GM21528 (cell line): Measurements from ENCODE around the gene SAMD4B.
A peak's percentile ranks its signal among the peaks of the same experiment; 100 is the strongest.
"Not testable (repeated sequence)": the region's sequence is repeated elsewhere in the genome, so short reads cannot be mapped to it uniquely, and the experiment has no call there.

Source experiments
- ATAC-seq: cut with Tn5 transposase; IDR thresholded peaks from one replicate; pipeline ENCODE4 v1.9.1; 2021; ENCODE audit warnings: mild to moderate bottlenecking, moderate library complexity; ENCODE audit not compliant: unreplicated experiment, low FRiP score

The SAMD4B gene

DNA sequence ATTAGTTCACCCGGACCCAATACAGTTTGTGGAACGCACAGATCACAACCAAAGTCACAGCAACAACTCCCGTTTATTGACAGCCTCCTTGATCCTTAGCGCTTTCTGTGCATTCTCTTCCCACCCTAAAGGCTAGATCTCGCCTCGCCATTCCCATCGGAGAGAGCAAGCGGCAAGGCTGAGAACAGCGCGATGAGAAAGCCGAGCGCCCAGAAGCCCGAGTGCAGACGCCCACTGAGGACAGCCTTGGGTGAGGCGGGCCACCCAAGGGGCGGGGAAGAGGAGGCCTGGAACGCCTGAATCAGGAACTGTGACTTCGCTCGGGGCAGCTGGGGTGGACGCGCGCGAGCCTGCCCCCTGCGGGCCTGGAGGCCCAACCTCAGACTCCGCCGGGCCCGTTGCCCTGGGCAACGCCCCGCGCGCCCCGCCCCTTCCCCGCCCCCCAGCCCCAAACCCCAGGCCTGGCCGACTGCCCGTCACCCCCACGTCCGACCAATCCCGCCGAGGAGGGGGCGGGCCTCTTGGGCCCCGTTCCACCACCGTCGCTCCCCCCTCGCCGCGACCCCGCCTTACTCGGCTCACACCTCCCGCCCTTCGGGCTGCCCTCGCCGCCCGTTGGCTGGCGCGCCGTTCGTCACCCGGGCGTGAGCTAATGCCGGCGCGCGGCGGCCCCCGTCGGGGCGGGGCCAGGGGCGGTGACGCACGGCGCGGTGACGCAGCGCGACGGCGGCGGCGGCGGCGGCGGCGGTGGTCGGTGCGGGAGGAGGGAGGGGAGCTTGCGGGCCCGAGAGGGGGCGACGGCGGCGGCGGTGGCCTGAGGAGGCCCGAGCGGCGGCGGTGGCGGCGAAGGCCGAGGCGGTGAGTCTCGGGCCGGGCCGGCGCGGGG, at the start of gene SAMD4B:
Gene SAMD4B (plus strand): TSS at position 703 of the 886 bp plus-strand sequence. CDS start 14,473 bp downstream, outside the sequence.
- peak; percentile 84 for ATAC-seq

DNA sequence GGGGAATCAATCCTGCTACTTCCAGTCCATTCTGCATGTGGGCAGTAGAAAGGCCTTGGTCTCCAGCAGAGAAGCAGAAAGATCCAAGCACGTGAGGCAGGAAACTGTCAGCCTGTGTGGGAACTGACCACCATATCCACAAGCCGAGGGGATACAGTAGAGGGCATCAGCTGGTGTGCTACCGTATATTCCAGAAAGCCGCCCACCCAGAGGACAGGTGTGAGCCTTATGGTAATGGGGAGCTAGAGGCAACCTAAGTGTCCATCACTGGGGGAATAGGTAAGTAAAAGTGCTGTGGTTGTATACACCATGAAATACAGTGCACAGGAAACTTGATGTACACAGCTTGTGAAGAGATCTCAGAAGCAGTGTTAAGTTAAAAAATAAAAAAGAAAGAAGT, 48.8 kb upstream of the SAMD4B start:
- no peak for ATAC-seq

- no peak for ATAC-seq
Observed at GRCh38 chr19:39296055-39296645, 46.1 kb upstream of the SAMD4B start, which contains the start of gene IFNL1. Gene IFNL1 (plus strand): TSS chr19:39296407. CDS start chr19:39296422, 15 bp downstream.

- ATAC-seq, result no peak
Observed at GRCh38 chr19:39296906-39297305, 45.3 kb upstream of the SAMD4B start.

DNA sequence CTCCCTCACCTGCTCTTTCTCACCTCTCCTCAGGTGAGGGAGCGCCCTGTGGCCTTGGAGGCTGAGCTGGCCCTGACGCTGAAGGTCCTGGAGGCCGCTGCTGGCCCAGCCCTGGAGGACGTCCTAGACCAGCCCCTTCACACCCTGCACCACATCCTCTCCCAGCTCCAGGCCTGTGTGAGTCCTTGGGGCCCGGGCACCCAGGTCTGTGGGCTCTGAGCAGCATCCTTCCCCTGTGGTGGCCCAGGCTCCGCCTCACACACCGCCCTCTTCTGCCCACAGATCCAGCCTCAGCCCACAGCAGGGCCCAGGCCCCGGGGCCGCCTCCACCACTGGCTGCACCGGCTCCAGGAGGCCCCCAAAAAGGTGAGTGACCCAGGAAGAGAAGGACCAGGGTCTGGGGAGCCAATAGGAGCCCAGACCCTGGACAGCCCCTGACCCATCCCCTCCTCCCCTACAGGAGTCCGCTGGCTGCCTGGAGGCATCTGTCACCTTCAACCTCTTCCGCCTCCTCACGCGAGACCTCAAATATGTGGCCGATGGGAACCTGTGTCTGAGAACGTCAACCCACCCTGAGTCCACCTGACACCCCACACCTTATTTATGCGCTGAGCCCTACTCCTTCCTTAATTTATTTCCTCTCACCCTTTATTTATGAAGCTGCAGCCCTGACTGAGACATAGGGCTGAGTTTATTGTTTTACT, 44.1 kb upstream of the SAMD4B start:
- ATAC-seq, result no peak

- no peak for ATAC-seq
Observed at GRCh38 chr19:39299404-39299803, 42.8 kb upstream of the SAMD4B start.

DNA sequence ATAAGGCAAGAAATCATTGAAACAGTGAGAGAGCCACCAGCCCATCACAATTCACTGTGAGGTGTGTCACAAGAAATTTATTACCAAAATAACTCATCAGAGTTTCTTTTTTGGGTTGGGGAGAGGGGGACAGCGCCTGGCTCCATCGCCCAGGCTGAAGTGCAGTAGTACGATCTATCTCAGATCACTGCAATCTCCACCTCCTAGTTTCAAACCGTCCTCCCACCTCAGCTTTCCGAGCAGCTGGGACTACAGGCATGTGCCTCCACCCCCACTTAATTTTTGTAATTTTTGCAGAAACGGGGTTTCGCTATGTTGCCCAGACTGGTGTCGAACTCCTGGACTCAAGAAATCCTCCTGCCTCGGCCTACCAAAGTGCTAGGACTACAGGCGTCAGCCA, 42.4 kb upstream of the SAMD4B start:
- no peak for ATAC-seq

- ATAC-seq, result no peak
Observed at GRCh38 chr19:39301021-39301420, 41.2 kb upstream of the SAMD4B start.

- ATAC-seq, result no peak
Observed at GRCh38 chr19:39301562-39301961, 40.7 kb upstream of the SAMD4B start.

- no peak for ATAC-seq
Observed at GRCh38 chr19:39303373-39304184, 38.6 kb upstream of the SAMD4B start.

DNA sequence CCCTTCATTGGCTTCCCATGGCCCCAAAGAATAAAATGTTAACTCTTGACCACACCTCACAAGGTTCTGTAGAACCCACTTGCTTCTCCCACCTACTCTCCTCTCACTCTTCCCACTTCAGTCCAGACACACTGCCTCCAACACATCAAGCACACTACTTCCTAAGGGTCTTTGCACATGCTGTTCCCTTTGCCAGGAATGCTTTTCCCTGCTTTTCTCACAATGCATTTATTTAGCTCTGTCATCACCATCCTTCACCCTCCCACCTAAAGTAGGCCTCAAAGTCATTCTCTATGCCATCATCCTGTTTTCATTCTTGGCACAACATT, 38.1 kb upstream of the SAMD4B start:
- no peak for ATAC-seq

DNA sequence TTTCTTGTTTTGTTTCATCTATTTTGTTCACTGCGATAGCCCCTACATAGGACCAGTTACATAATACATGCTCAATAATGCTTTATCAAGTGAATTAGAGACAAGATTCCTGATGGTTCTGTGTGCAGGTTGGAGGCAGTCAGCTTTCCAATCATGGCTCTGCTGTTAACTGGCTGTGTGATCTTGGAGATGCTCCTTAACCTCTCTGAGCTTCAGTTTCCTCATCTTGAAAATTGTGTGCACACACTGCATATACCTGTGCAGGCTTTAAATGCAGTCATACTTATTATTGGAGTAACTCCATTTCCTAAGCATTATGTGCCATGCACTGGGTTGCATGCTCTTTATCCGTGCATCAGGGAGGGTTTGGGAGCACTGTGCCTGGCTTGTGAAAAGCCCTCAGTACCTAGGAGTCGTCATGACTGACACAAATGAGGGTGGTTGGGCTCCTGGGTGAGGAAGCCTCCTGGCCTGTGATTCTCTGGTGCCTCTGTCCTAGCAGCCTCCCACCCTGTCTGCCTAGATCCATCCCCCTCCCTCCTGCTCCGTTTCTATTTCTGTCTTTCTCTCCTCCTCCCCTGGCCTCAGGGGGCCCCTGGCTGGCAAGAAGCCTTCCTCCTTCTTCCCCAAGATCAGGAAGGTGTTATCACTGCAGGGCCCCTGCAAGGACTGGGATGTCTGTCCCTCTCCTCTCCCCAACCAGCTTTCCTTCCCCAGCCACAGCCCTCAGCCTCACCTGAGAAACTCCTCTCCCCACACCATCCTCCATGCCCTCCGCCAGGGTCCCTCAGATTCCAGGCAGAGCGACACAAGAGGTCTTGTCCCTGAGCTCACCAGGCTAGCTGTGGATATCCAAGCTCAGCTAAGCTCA, 37.3 kb upstream of the SAMD4B start:
- no peak for ATAC-seq

- no peak for ATAC-seq
Observed at GRCh38 chr19:39306075-39306474, 36.1 kb upstream of the SAMD4B start.

- ATAC-seq, result no peak
Observed at GRCh38 chr19:39307046-39307821, 35.0 kb upstream of the SAMD4B start.

DNA sequence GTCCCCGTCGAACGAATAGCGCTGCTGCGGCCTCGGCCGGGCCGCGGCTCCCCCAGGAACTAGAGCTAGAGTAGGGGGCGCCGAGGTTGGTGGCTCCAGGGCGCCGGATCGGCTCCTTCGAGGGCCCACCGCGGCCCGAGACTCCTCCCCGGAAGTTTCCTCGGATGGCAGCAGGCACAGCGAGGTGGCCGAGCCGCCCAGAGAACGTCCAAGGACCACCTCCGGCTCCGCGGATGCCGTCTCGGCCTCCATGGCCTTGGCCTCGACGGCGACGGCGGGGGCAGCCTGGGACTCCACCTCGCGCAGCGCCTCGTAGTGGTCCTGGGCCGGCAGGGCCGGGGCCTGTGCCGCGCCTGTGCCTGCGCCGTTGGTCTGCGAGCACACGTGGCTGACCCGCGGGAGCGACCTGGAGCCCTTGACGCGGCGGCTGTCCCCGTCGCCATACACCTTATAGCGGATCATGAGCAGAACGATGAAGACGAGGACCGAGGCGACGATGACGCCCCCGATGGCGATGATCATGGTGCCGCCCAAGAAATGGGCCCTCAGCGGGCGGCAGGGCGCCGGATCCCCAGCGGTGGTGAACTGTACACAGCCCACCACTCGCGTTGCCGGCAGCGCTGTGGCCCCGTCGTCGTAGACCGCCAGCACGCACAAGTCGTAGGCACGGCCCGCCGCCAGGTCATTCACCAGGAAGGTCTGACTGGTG, 34.2 kb upstream of the SAMD4B start:
- no peak for ATAC-seq

DNA sequence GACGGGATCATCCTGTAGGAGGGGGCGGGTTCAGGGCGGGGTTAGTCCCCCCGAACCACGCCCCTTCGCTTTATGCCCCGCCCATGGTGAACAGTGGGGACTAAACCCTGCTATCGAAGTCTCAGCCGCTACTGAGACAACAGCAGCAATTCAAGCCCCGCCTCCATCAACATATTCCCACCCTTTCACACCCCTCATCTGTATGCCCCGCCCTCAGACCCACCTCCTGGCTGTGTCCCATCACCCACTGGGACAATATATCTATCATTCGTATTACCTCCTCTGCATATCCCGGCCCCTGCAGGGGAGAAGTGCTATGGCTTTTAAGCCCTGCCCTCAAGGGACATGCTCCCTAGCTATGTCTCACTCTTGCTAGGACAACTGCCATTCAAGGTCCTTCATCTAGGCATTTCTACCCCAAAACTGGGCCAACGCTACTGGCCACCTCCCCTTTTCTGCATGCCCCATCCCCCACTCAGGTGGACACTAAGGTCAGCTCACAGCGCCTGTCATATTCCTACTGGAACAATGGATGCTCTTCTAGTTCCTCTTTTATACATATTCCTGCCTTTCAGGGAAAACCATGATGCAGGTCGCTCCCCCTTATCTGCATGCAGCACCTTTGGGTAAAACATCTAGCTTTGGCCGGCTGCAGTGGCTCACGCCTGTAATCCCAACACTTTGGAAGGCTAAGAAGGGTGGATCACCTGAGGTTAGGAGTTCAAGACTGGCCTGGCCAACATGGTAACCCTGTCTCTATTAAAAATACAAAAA, 33.5 kb upstream of the SAMD4B start:
- no peak for ATAC-seq

DNA sequence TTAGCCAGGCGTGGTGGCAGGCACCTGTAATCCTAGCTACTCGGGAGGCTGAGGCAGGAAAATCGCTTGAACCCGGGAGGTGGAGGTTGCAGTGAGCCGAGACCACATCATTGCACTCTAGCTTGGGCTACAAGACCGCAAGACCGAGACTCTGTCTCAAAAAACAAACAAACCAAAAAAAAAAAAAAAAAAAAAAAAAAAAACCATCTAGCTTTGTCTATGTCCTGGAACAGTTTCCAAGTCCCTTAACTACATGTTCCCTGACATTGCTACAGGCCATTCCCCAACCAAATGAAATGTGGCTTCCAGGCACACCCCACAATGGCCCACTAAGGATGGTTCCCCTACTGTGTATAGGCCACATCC, 32.9 kb upstream of the SAMD4B start:
- ATAC-seq, result not testable (repeated sequence)
